Measurements from ENCODE around the gene IKZF3. TPM values are rescaled to one million over a fixed set of nuclear protein-coding genes. Genes with fewer than 3 reads are reported as not detected.

Gene IKZF3
- polyA plus RNA-seq, 1 donor from 2014 or later: not detected

GRCh38 chr17:39804839-39805238, 59.3 kb downstream of the IKZF3 start:
- Histone ChIP-seq H2AFZ (ENCODE audit: low read depth, low read length) (no peak overlapping the region), H3K9ac (ENCODE audit: low read length) (no peak overlapping the region), H3K9me2 (ENCODE audit: insufficient read depth, low read length) (no peaks in the 10 kb centered on the region), H3K4me2 (ENCODE audit: low read length) (no peak overlapping the region), H3K27ac (ENCODE audit: low read length) (no peak overlapping the region), H3F3A (ENCODE audit: insufficient read depth, low read length, poor library complexity, severe bottlenecking) (no peaks in the 10 kb centered on the region), H3K79me2 (replicated peaks; ENCODE audit: insufficient read depth, low read length) (no peaks in the 10 kb centered on the region), H3K36me3 (ENCODE audit: insufficient read depth, low read length) (no peaks in the 10 kb centered on the region), H3K9me3 (ENCODE audit: low read length) (no peaks in the 10 kb centered on the region), H3K27me3 (ENCODE audit: insufficient read depth, low read depth, low read length) (no peaks in the 10 kb centered on the region), H3K4me3 (ENCODE audit: low read length) (no peak overlapping the region), H4K20me1 (ENCODE audit: insufficient read depth) (no peaks in the 10 kb centered on the region)
- no peak for TF ChIP-seq POLR2AphosphoS5 (IDR thresholded peaks at IDR 0.05)
- no peak for TF ChIP-seq SMC3 (conservative IDR thresholded peaks at IDR 0.05; ENCODE audit: poor library complexity)
- no peak for TF ChIP-seq RAD21 (conservative IDR thresholded peaks at IDR 0.05)
- no peak for TF ChIP-seq EP300 (conservative IDR thresholded peaks at IDR 0.05; ENCODE audit: poor library complexity, severe bottlenecking)
- TF ChIP-seq EZH2 (IDR thresholded peaks at IDR 0.05; ENCODE audit: borderline replicate concordance, insufficient read depth, low read length, poor library complexity, severe bottlenecking): no peak
- TF ChIP-seq REST (IDR thresholded peaks at IDR 0.05; ENCODE audit: borderline replicate concordance): no peak
- no peak for TF ChIP-seq MXI1 (conservative IDR thresholded peaks at IDR 0.05; ENCODE audit: poor library complexity, severe bottlenecking)
- TF ChIP-seq CTCF (IDR thresholded peaks at IDR 0.05; ENCODE audit: poor library complexity, severe bottlenecking): no peak
- no peak for TF ChIP-seq TAF1 (IDR thresholded peaks at IDR 0.05; ENCODE audit: low read depth)

- no peak overlapping the region for H3K27ac ChIP-seq (ENCODE audit: low read length)
- no peaks in the 10 kb centered on the region for H4K20me1 ChIP-seq (ENCODE audit: insufficient read depth)
- no peaks in the 10 kb centered on the region for H3K27me3 ChIP-seq (ENCODE audit: insufficient read depth, low read depth, low read length)
- no peak overlapping the region for H3K4me2 ChIP-seq (ENCODE audit: low read length)
- no peaks in the 10 kb centered on the region for H3K9me3 ChIP-seq (ENCODE audit: low read length)
- TF ChIP-seq CTCF (IDR thresholded peaks at IDR 0.05; ENCODE audit: poor library complexity, severe bottlenecking) (no peak), EP300 (conservative IDR thresholded peaks at IDR 0.05; ENCODE audit: poor library complexity, severe bottlenecking) (no peak), MXI1 (conservative IDR thresholded peaks at IDR 0.05; ENCODE audit: poor library complexity, severe bottlenecking) (no peak), POLR2AphosphoS5 (IDR thresholded peaks at IDR 0.05) (no peak), SMC3 (conservative IDR thresholded peaks at IDR 0.05; ENCODE audit: poor library complexity) (no peak), REST (IDR thresholded peaks at IDR 0.05; ENCODE audit: borderline replicate concordance) (no peak), EZH2 (IDR thresholded peaks at IDR 0.05; ENCODE audit: borderline replicate concordance, insufficient read depth, low read length, poor library complexity, severe bottlenecking) (no peak), RAD21 (conservative IDR thresholded peaks at IDR 0.05) (no peak)
- no peaks in the 10 kb centered on the region for H3F3A ChIP-seq (ENCODE audit: insufficient read depth, low read length, poor library complexity, severe bottlenecking)
- no peak overlapping the region for H2AFZ ChIP-seq (ENCODE audit: low read depth, low read length)
- no peak overlapping the region for H3K4me3 ChIP-seq (ENCODE audit: low read length)
- H3K36me3 ChIP-seq (ENCODE audit: insufficient read depth, low read length): no peaks in the 10 kb centered on the region
- H3K9ac ChIP-seq (ENCODE audit: low read length): no peak overlapping the region
- no peaks in the 10 kb centered on the region for H3K9me2 ChIP-seq (ENCODE audit: insufficient read depth, low read length)
- H3K79me2 ChIP-seq (replicated peaks; ENCODE audit: insufficient read depth, low read length): no peaks in the 10 kb centered on the region
Observed at GRCh38 chr17:39801055-39801454, 63.1 kb downstream of the IKZF3 start.

Measured in neural cell (in vitro differentiated cells).